GM12878 (cell line): ENCODE data around the gene NTF3. TPM values are rescaled to one million over a fixed set of nuclear protein-coding genes. Genes with fewer than 3 reads are reported as not detected.

Source experiments
- ATAC-seq: fragments of 200-7000 bp; cut with Tn5 transposase; 3 replicates; pipeline ENCODE4 v1.9.1; 2020; ENCODE audit warnings: mild to moderate bottlenecking, moderate library complexity
- BruUV-seq: library from RNA; stranded (reverse); fragments of 400-500 nt; replicated peaks from 2 replicates; lab custom pipeline; 2021; lab: Mats Ljungman, UMichigan
- CTCF ChIA-PET: fragments of 300-600 bp; sonication (Branson Sonifier 250); formaldehyde crosslinking; extraction: SDS; loops from one replicate; lab custom pipeline; 2021; ENCODE audit warnings: inconsistent platforms; lab: Yijun Ruan, JAX
- POLR2A ChIA-PET: fragments of 350-600 bp; formaldehyde crosslinking; extraction: SDS; loops from one replicate; lab custom pipeline; 2021; ENCODE audit warnings: inconsistent platforms; lab: Charles Lee
- RAD21 ChIA-PET: fragments of 300-600 bp; sonication (Branson Sonifier 250); formaldehyde crosslinking; loops from one replicate; lab custom pipeline; 2023; ENCODE audit warnings: antibody characterized with exemption; ENCODE audit not compliant: unreplicated experiment; lab: Charles Lee
- SMC1A ChIA-PET: fragments of 300-600 bp; sonication (Branson Sonifier 250); formaldehyde crosslinking; loops from one replicate; lab custom pipeline; 2023; ENCODE audit not compliant: unreplicated experiment, uncharacterized antibody; lab: Charles Lee
- DNase-seq: peaks from one replicate; pipeline ENCODE4 v3.0.0-alpha.2; 2011; ENCODE audit warnings: low read depth, low spot score
- FAIRE-seq: peaks from 3 replicates; lab custom pipeline; 2011; peaks lifted over from hg19 to GRCh38; lab: Jason Lieb, UNC
- H2AFZ ChIP-seq: 2 replicates; pipeline ENCODE4 v1.6.0; 2011; ENCODE audit warnings: low read depth, low read length, control low read depth; ENCODE audit not compliant: control insufficient read depth
- H3K27ac ChIP-seq: 2 replicates; pipeline ENCODE4 v1.5.1; 2011; ENCODE audit warnings: control low read depth; ENCODE audit not compliant: control insufficient read depth, insufficient read depth
- H3K27me3 ChIP-seq, 2 experiments: replicated peaks in 1 of 2; 2 replicates each; pipeline versions ENCODE4 v1.6.0 to v1.6.1; 2011; ENCODE audit warnings: low read length in 1 of 2; ENCODE audit not compliant: control insufficient read depth in 2 of 2, insufficient read depth in 2 of 2
- H3K36me3 ChIP-seq, 2 experiments: 2 replicates each; pipeline ENCODE4 v1.5.1; 2011; ENCODE audit warnings: low read length in 1 of 2; ENCODE audit not compliant: control insufficient read depth in 2 of 2, insufficient read depth in 2 of 2
- H3K4me1 ChIP-seq: 2 replicates; pipeline ENCODE4 v1.6.1; 2011; ENCODE audit warnings: mild to moderate bottlenecking, low read length, moderate library complexity, mixed read lengths; ENCODE audit not compliant: control insufficient read depth, insufficient read depth
- H3K4me2 ChIP-seq: 2 replicates; pipeline ENCODE4 v1.6.0; 2011; ENCODE audit warnings: control low read depth; ENCODE audit not compliant: control insufficient read depth, insufficient read depth
- H3K4me3 ChIP-seq: fragments of 200-600 bp; sonication (generic); 2 replicates; pipeline ENCODE4 v1.5.1; 2016
- H3K79me2 ChIP-seq: 2 replicates; pipeline ENCODE4 v1.6.0; 2011; ENCODE audit warnings: low read length; ENCODE audit not compliant: control insufficient read depth, insufficient read depth
- H3K9ac ChIP-seq: 2 replicates; pipeline ENCODE4 v1.8.0; 2011; ENCODE audit warnings: low read length, control low read depth, mixed read lengths; ENCODE audit not compliant: control insufficient read depth, insufficient read depth
- H3K9me3 ChIP-seq: replicated peaks from 3 replicates; pipeline ENCODE4 v1.5.1; 2011; ENCODE audit warnings: mild to moderate bottlenecking, low read length; ENCODE audit not compliant: control insufficient read depth, insufficient read depth
- H4K20me1 ChIP-seq: 2 replicates; pipeline ENCODE4 v1.6.0; 2011; ENCODE audit not compliant: control insufficient read depth, insufficient read depth
- BCL11A ChIP-seq: IDR thresholded peaks from 2 replicates; pipeline ENCODE4 v1.6.1; 2011; ENCODE audit warnings: low read depth, low read length
- BMI1 ChIP-seq: fragments of 450-650 bp; IDR thresholded peaks from 2 replicates; pipeline ENCODE4 v1.6.1; 2016; ENCODE audit warnings: mild to moderate bottlenecking, moderate library complexity, borderline replicate concordance
- HDAC6 ChIP-seq: fragments of 200-600 bp; sonication (generic); IDR thresholded peaks from one replicate; pipeline ENCODE4 v1.8.0; 2017; ENCODE audit warnings: antibody characterized with exemption; ENCODE audit not compliant: unreplicated experiment
- MXI1 ChIP-seq: fragments of 150-350 bp; IDR thresholded peaks from 2 replicates; pipeline ENCODE4 v1.6.1; 2011; ENCODE audit warnings: low read depth, mild to moderate bottlenecking, inconsistent platforms, low read length, improper control_type of control experiment
- NFIC ChIP-seq: IDR thresholded peaks from 2 replicates; pipeline ENCODE4 v1.6.1; 2012; ENCODE audit warnings: low read depth, mild to moderate bottlenecking, inconsistent platforms, low read length, moderate library complexity
- NFXL1 ChIP-seq: fragments of 450-650 bp; IDR thresholded peaks from 2 replicates; pipeline ENCODE4 v1.6.1; 2017; ENCODE audit warnings: antibody characterized with exemption, mild to moderate bottlenecking, borderline replicate concordance
- SIN3A ChIP-seq: IDR thresholded peaks from 2 replicates; pipeline ENCODE4 v1.6.1; 2012; ENCODE audit warnings: low read depth, low read length, improper control_type of control experiment
- STAT1 ChIP-seq: fragments of 450-650 bp; conservative IDR thresholded peaks from 2 replicates; pipeline ENCODE4 v1.6.1; 2014; ENCODE audit warnings: antibody characterized with exemption, mild to moderate bottlenecking
- SUPT20H ChIP-seq: IDR thresholded peaks from 2 replicates; pipeline ENCODE4 v1.6.1; 2011; ENCODE audit warnings: low read depth, mild to moderate bottlenecking, low read length, moderate library complexity, borderline replicate concordance; ENCODE audit not compliant: control insufficient read depth
- WRNIP1 ChIP-seq: IDR thresholded peaks from 2 replicates; pipeline ENCODE4 v1.6.1; 2011; ENCODE audit warnings: low read depth, low read length, improper control_type of control experiment, borderline replicate concordance
- ZNF217 ChIP-seq: fragments of 450-650 bp; IDR thresholded peaks from 2 replicates; pipeline ENCODE4 v1.6.1; 2017; ENCODE audit warnings: antibody characterized with exemption, mild to moderate bottlenecking
- ZNF384 ChIP-seq: IDR thresholded peaks from 2 replicates; pipeline ENCODE4 v1.6.1; 2012; ENCODE audit warnings: low read depth, mild to moderate bottlenecking, low read length, improper control_type of control experiment, borderline replicate concordance
- WGBS: methylation state at CpG from one replicate; pipeline ENCODE4 v1.1.6; 2016; ENCODE audit warnings: low lambda C conversion rate; ENCODE audit not compliant: insufficient replicate concordance, insufficient coverage; ENCODE audit errors: missing lambda C conversion rate; 5-methylcytosine and 5-hydroxymethylcytosine counted together
- in situ Hi-C: fragments of 300-500 bp; cut with MboI; formaldehyde crosslinking; loops from 9 replicates; pipeline ENCODE4 v1.14.3; 2018; ENCODE audit warnings: mixed read lengths
- intact Hi-C: fragments of 100-400 bp; cut with micrococcal nuclease; formaldehyde crosslinking; loops from one replicate; pipeline ENCODE4 v1.14.2; 2022; ENCODE audit not compliant: unreplicated experiment
- polyA plus RNA-seq, 11 experiments: library from polyadenylated mRNA; depleted of rRNA in 4 of 11; unstranded in 6 of 11; stranded (reverse) in 5 of 11; fragments of >200 nt; fragmentation: Nextera tagmentation in 4 of 11; fragmentation: Illumina TruSeq in 1 of 11; extraction: Ambion mirVana in 4 of 11; extraction: Trizol in 1 of 11; gene quantifications; 1 replicate in 1 of 11; 2 replicates in 10 of 11; pipeline versions ENCODE4 v1.2.1 to v1.2.3, GENCODE V29; 2011 to 2016; ENCODE audit warnings: inconsistent platforms in 2 of 11, missing spikeins in 2 of 11, low read depth in 1 of 11
- total RNA-seq, 4 experiments: library from RNA; depleted of rRNA in 3 of 4; stranded (reverse); fragments of >200 nt in 3 of 4; fragmentation: Illumina TruSeq in 1 of 4; extraction: Trizol in 1 of 4; gene quantifications; 2 replicates each; pipeline versions ENCODE4 v1.2.1 to v1.2.3, GENCODE V29; 2013 to 2021
- TF ChIP-seq, protein P1 (sequence below): fragments of 450-650 bp; IDR thresholded peaks from 2 replicates; pipeline ENCODE4 v1.6.1; 2018; ENCODE audit warnings: mild to moderate bottlenecking, low read depth, moderate library complexity; ENCODE audit not compliant: partially characterized antibody
- TF ChIP-seq, protein P2 (sequence below): IDR thresholded peaks from 2 replicates; pipeline ENCODE4 v1.6.1; 2011; ENCODE audit warnings: mild to moderate bottlenecking, low read depth, low read length, moderate library complexity; ENCODE audit not compliant: insufficient replicate concordance
- TF ChIP-seq, protein P3 (sequence below): IDR thresholded peaks from 2 replicates; pipeline ENCODE4 v1.6.1; 2011; ENCODE audit warnings: low read depth, mild to moderate bottlenecking, low read length, moderate library complexity, borderline replicate concordance; ENCODE audit errors: extremely low read depth
- TF ChIP-seq, protein P4 (sequence below): IDR thresholded peaks from 2 replicates; pipeline ENCODE4 v1.6.1; 2012; ENCODE audit warnings: low read depth, low read length, improper control_type of control experiment
- TF ChIP-seq, protein P5 (sequence below): IDR thresholded peaks from 2 replicates; pipeline ENCODE4 v1.6.1; 2012; ENCODE audit warnings: mild to moderate bottlenecking, low read depth, low read length

Gene NTF3
- total and polyA plus RNA-seq, 10 of the 15 experiments (the other 5 are each of a cell fraction or from before 2014, with no cell fraction given), result 0.07 TPM; not detected in 9

DNA sequence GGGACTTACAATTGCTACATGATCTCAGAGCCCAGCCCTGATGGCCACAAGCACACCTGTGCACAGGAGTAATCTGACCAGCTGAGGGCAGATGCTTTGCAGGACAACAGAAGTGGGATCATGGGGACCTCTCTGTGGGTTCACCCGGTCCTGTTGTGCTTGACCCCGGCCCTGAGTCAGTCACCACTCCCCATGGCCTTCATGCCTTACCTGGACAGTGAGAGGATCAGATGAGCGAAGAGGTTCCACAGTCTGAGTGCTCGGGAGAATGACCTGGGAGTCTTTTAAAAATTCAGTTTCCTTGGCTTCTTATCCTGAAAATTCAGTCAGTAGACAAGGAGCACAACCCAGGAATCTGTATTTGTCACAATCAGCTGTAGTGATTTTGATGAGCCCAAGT is 88.1 kb downstream of the NTF3 start:
- RAD21 ChIA-PET, result no interaction called here
- SMC1A ChIA-PET, result no interaction called here
- Histone ChIP-seq H2AFZ (no peak overlapping the region), H3K36me3 (no peaks in the 10 kb centered on the region), H3K4me3 (no peak overlapping the region), H3K4me2 (no peak overlapping the region), H3K27me3 (peaks cover 0 to 1% of the 10 kb centered on the region in 2 experiments; a peak in 2 of 4 replicates), H3K9ac (no peak overlapping the region), H3K79me2 (no peaks in the 10 kb centered on the region), H4K20me1 (no peaks in the 10 kb centered on the region), H3K27ac (no peak overlapping the region), H3K9me3 (no peaks in the 10 kb centered on the region), H3K4me1 (no peaks in the 10 kb centered on the region)
- no TSS peak for BruUV-seq
- in situ Hi-C loops (no loop called here), intact Hi-C loops (no loop called here)
- POLR2A ChIA-PET, result no interaction called here
- ATAC-seq (no peak), DNase-seq (no peak), FAIRE-seq (no peak)
- CTCF ChIA-PET, result no interaction called here
- 0% methylated on average over 4 of the region's 4 CpGs for WGBS
- TF ChIP-seq NFXL1 (no peak), ZNF384 (no peak), NFIC (no peak), WRNIP1 (no peak), BMI1 (no peak), BCL11A (no peak), SUPT20H (no peak), MXI1 (no peak), SIN3A (no peak), HDAC6 (no peak), ZNF217 (no peak), STAT1 (no peak)
- TF ChIP-seq, protein P1, sequence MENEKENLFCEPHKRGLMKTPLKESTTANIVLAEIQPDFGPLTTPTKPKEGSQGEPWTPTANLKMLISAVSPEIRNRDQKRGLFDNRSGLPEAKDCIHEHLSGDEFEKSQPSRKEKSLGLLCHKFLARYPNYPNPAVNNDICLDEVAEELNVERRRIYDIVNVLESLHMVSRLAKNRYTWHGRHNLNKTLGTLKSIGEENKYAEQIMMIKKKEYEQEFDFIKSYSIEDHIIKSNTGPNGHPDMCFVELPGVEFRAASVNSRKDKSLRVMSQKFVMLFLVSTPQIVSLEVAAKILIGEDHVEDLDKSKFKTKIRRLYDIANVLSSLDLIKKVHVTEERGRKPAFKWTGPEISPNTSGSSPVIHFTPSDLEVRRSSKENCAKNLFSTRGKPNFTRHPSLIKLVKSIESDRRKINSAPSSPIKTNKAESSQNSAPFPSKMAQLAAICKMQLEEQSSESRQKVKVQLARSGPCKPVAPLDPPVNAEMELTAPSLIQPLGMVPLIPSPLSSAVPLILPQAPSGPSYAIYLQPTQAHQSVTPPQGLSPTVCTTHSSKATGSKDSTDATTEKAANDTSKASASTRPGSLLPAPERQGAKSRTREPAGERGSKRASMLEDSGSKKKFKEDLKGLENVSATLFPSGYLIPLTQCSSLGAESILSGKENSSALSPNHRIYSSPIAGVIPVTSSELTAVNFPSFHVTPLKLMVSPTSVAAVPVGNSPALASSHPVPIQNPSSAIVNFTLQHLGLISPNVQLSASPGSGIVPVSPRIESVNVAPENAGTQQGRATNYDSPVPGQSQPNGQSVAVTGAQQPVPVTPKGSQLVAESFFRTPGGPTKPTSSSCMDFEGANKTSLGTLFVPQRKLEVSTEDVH, result no peak
- TF ChIP-seq, protein P2, sequence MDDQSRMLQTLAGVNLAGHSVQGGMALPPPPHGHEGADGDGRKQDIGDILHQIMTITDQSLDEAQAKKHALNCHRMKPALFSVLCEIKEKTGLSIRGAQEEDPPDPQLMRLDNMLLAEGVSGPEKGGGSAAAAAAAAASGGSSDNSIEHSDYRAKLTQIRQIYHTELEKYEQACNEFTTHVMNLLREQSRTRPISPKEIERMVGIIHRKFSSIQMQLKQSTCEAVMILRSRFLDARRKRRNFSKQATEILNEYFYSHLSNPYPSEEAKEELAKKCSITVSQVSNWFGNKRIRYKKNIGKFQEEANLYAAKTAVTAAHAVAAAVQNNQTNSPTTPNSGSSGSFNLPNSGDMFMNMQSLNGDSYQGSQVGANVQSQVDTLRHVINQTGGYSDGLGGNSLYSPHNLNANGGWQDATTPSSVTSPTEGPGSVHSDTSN, result no peak
- TF ChIP-seq, protein P3, sequence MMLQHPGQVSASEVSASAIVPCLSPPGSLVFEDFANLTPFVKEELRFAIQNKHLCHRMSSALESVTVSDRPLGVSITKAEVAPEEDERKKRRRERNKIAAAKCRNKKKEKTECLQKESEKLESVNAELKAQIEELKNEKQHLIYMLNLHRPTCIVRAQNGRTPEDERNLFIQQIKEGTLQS, result no peak
- TF ChIP-seq, protein P4, sequence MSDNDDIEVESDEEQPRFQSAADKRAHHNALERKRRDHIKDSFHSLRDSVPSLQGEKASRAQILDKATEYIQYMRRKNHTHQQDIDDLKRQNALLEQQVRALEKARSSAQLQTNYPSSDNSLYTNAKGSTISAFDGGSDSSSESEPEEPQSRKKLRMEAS, result no peak
- TF ChIP-seq, protein P5, sequence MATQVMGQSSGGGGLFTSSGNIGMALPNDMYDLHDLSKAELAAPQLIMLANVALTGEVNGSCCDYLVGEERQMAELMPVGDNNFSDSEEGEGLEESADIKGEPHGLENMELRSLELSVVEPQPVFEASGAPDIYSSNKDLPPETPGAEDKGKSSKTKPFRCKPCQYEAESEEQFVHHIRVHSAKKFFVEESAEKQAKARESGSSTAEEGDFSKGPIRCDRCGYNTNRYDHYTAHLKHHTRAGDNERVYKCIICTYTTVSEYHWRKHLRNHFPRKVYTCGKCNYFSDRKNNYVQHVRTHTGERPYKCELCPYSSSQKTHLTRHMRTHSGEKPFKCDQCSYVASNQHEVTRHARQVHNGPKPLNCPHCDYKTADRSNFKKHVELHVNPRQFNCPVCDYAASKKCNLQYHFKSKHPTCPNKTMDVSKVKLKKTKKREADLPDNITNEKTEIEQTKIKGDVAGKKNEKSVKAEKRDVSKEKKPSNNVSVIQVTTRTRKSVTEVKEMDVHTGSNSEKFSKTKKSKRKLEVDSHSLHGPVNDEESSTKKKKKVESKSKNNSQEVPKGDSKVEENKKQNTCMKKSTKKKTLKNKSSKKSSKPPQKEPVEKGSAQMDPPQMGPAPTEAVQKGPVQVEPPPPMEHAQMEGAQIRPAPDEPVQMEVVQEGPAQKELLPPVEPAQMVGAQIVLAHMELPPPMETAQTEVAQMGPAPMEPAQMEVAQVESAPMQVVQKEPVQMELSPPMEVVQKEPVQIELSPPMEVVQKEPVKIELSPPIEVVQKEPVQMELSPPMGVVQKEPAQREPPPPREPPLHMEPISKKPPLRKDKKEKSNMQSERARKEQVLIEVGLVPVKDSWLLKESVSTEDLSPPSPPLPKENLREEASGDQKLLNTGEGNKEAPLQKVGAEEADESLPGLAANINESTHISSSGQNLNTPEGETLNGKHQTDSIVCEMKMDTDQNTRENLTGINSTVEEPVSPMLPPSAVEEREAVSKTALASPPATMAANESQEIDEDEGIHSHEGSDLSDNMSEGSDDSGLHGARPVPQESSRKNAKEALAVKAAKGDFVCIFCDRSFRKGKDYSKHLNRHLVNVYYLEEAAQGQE, result no peak
